GM12872 (cell line): ENCODE measurements around the gene CLDN22.

ENCODE experiments used
- TF ChIP-seq, protein P1 (sequence below): IDR thresholded peaks from 3 replicates; pipeline ENCODE4 v1.5.1; 2011; ENCODE audit warnings: low read depth, mild to moderate bottlenecking, low read length, moderate library complexity; ENCODE audit not compliant: insufficient read depth

The CLDN22 gene

DNA sequence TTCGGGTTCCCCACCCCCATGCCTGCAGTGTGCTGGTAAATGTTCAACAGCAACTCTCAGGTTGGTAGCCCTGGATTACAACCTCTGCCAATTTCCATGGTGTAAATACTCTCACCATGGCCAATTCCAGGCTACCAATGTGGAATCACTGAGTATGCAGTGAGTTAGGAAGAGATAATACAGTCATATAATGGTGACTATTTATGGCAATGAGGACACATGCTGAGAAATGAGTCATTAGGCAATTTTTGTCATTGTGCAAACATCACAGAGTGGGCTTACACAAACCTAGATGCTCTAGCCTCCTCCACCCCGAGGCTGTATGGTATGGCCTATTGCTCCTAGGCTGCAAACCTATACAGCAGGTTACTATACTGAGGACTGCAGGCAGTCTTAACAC is 6.8 kb upstream of the CLDN22 start:
- TF ChIP-seq, protein P1, sequence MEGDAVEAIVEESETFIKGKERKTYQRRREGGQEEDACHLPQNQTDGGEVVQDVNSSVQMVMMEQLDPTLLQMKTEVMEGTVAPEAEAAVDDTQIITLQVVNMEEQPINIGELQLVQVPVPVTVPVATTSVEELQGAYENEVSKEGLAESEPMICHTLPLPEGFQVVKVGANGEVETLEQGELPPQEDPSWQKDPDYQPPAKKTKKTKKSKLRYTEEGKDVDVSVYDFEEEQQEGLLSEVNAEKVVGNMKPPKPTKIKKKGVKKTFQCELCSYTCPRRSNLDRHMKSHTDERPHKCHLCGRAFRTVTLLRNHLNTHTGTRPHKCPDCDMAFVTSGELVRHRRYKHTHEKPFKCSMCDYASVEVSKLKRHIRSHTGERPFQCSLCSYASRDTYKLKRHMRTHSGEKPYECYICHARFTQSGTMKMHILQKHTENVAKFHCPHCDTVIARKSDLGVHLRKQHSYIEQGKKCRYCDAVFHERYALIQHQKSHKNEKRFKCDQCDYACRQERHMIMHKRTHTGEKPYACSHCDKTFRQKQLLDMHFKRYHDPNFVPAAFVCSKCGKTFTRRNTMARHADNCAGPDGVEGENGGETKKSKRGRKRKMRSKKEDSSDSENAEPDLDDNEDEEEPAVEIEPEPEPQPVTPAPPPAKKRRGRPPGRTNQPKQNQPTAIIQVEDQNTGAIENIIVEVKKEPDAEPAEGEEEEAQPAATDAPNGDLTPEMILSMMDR, result no peak

GRCh38 chr4:183324619-183325018 is 4.5 kb upstream of the CLDN22 start:
- TF ChIP-seq, protein P1, result no peak

GRCh38 chr4:183323295-183323694 is 3.2 kb upstream of the CLDN22 start:
- TF ChIP-seq, protein P1, result no peak

DNA sequence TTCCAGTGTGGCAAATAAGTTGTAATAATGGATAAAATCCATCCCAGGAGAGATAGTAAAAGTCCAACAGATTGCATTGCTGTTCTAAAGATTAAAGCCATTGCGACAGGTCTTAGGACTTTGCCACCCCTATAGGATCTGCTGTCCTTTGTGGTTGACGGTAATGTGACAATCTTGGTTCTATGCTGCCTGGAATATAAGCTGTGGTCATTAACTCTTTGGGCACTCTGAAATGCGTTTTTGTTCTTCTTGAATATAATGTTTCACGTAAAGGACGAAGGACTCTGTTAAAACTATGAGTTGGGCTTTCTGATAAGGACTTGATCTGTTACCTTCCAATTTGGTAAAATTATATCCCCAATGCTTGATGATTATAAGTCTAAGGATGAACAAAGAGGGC is 2.2 kb upstream of the CLDN22 start, which contains the start of gene CLDN24:
Gene CLDN24, minus strand, starts transcription at position 101 of the 400 bp plus-strand sequence. Its CDS starts 0 bp downstream, at position 101.
- TF ChIP-seq, protein P1, result no peak

GRCh38 chr4:183321516-183321915 is 1.4 kb upstream of the CLDN22 start:
- TF ChIP-seq, protein P1, result no peak

DNA sequence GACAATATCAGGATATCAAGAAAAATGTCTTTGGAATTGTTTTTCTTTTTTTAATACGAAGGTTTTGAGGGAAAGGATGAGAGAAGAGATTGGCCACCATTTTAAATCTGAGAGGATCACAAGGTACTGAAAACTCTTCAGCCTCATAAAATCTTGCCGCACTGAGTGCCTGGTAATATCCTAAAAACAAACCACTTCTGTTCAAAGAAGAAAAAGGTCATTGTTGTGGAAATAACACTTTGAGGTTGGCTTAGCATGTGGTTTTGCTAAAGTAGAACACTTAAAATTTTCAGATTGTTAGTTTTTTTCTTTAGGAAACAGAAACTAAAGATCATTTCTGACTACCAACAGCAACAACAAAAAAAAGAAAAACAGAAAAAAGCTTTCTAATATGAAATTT is 1.0 kb upstream of the CLDN22 start:
- TF ChIP-seq, protein P1, result no peak

- TF ChIP-seq, protein P1, result no peak
Measured at GRCh38 chr4:183318656-183319055, 1.4 kb downstream of the CLDN22 start.

DNA sequence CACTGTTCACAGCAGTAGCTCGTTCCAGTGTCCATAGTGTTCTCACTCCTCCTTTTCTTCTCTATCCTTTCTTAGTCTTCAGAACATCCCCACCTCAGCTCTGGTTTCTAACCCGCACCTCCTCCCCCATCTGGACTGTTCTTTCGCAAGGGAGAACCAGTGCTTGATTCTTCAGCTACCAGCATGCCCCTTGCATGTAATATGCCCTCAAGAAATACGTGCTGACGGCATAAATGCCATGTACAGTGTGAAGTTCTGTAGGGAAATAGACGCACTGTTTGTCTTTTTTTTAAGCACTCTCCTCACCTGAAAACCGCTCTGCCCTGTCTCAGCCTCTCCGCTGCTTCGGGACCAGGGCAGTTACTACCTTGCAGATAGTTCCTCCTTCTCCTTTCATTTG is 5.3 kb downstream of the CLDN22 start:
- TF ChIP-seq, protein P1, result no peak
